H1 (cell line): ENCODE measurements around the gene WDR91. TPM values are rescaled to one million over a fixed set of nuclear protein-coding genes. Genes with fewer than 3 reads are reported as not detected.

Source experiments
- BRCA1 ChIP-seq: IDR thresholded peaks from 2 replicates; pipeline ENCODE4 v1.6.1; 2012; ENCODE audit warnings: low read depth, low read length, improper control_type of control experiment
- CBX5 ChIP-seq: fragments of 300-800, 300-1000 bp; sonication (generic); IDR thresholded peaks from 2 replicates; pipeline ENCODE4 v1.7.1; 2016; ENCODE audit warnings: antibody characterized with exemption, low read length, low read depth
- CTBP2 ChIP-seq: IDR thresholded peaks from 2 replicates; pipeline ENCODE4 v1.7.0; 2011; ENCODE audit warnings: borderline replicate concordance, mild to moderate bottlenecking, moderate library complexity, mixed read lengths, low read length; ENCODE audit not compliant: insufficient read depth, insufficient read length
- RAD21 ChIP-seq, 2 experiments: IDR thresholded peaks in 1 of 2; conservative IDR thresholded peaks in 1 of 2; 2 replicates each; pipeline ENCODE4 v1.6.1; 2011; ENCODE audit warnings: low read depth in 2 of 2, low read length in 2 of 2, improper control_type of control experiment in 1 of 2, inconsistent platforms in 1 of 2, mild to moderate bottlenecking in 1 of 2, moderate library complexity in 1 of 2
- RXRA ChIP-seq: IDR thresholded peaks from 2 replicates; pipeline ENCODE4 v1.6.1; 2011; ENCODE audit warnings: low read depth, mild to moderate bottlenecking, low read length, moderate library complexity; ENCODE audit not compliant: insufficient read depth
- SP2 ChIP-seq: IDR thresholded peaks from 2 replicates; pipeline ENCODE4 v1.6.1; 2012; ENCODE audit warnings: mild to moderate bottlenecking, low read length, inconsistent platforms
- polyA plus RNA-seq, 7 experiments: library from polyadenylated mRNA; depleted of rRNA in 3 of 7; stranded (reverse) in 5 of 7; unstranded in 2 of 7; fragments of >200 nt in 5 of 7; fragments of 200-250 nt in 2 of 7; gene quantifications; 1 replicate in 5 of 7; 2 replicates in 1 of 7; 4 replicates in 1 of 7; pipeline versions ENCODE4 v1.2.1 to v1.2.3, GENCODE V29; 2011 to 2013; ENCODE audit warnings: missing spikeins in 2 of 7, mixed read lengths in 2 of 7
- total RNA-seq: library from RNA; stranded (reverse); fragmentation: NEBNext Ultra II Directional; extraction: Animal tissue kit (Norgen Biotek cat#: 25700); gene quantifications from 2 replicates; pipeline ENCODE4 v1.2.1, GENCODE V29; 2021

Gene WDR91
- total and polyA plus RNA-seq, 2 of the 8 experiments (the other 6 are each of a cell fraction or from before 2014, with no cell fraction given): 8.2 to 14.7 TPM

GRCh38 chr7:135186841-135187253 lies 24.5 kb downstream of the WDR91 start (continued):
- no peak for TF ChIP-seq RAD21 (IDR thresholded peaks at IDR 0.05 in 1 of 2, conservative IDR thresholded peaks at IDR 0.05 in 1 of 2; ENCODE audit: low read depth in 2 of 2, low read length in 2 of 2)
- no peak for TF ChIP-seq CTBP2
- TF ChIP-seq RXRA: no peak
- TF ChIP-seq CBX5: no peak
- no peak for TF ChIP-seq BRCA1
- TF ChIP-seq SP2: no peak
